ENCODE results near the gene RNF121.

DNA sequence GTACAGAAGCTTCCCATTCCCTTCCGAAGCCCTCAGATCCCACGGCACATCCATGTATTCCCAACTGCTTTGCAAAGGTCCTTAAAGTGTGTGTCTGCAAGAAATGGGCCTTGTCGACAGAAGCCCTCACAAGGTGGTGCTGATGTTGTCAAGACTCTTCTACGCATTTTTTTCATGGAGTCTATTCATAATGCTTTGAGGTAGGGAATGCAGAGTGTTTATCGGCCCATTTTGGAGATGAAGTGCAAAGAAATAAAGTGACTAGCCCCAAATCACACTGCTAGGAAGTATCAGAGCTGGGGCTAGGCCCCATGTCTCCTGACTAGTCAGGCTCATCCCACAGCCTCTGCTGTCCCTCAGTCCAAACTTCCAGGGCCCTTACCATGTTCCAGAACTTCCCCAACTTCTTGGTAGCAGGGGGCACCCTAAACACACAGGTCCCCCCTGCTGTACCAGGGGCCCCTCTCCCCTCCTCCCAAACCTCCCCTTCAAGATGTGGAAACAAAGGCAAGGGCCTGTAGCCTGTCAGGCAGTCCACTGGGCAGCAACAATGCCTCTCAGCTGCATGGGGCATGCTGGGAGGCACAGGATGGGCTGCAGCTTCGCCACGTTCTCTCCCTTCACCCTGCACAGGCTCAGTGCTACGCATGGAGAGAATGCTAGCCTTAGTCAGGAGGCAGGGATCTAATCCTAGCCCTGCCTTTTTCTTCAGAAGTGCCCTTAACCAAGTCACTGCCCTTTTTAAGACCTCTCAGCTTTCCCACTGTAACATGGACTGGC, 77.7 kb downstream of the RNF121 start:
- no peak for TF ChIP-seq POLR2A (IDR thresholded peaks at IDR 0.05)
- TF ChIP-seq, protein P1, sequence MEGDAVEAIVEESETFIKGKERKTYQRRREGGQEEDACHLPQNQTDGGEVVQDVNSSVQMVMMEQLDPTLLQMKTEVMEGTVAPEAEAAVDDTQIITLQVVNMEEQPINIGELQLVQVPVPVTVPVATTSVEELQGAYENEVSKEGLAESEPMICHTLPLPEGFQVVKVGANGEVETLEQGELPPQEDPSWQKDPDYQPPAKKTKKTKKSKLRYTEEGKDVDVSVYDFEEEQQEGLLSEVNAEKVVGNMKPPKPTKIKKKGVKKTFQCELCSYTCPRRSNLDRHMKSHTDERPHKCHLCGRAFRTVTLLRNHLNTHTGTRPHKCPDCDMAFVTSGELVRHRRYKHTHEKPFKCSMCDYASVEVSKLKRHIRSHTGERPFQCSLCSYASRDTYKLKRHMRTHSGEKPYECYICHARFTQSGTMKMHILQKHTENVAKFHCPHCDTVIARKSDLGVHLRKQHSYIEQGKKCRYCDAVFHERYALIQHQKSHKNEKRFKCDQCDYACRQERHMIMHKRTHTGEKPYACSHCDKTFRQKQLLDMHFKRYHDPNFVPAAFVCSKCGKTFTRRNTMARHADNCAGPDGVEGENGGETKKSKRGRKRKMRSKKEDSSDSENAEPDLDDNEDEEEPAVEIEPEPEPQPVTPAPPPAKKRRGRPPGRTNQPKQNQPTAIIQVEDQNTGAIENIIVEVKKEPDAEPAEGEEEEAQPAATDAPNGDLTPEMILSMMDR (IDR thresholded peaks at IDR 0.05) = no peak

All from ovary (tissue), 3 donors.